SK-N-MC (cell line): ENCODE results near the gene SMOC1.

Experiments
- EZH2 ChIP-seq: fragments of 200-600 bp; sonication (generic); IDR thresholded peaks from one replicate; pipeline ENCODE4 v1.6.1; 2017; ENCODE audit warnings: antibody characterized with exemption
- POLR2AphosphoS5 ChIP-seq: IDR thresholded peaks from 2 replicates; pipeline ENCODE4 v1.6.1; 2012; ENCODE audit warnings: mild to moderate bottlenecking, low read depth, low read length, borderline replicate concordance

GRCh38 chr14:69979882-69980281, 100.7 kb downstream of the SMOC1 start:
- TF ChIP-seq EZH2 (no peak), POLR2AphosphoS5 (no peak)
